Ammon's horn (tissue), 1 donor: Measurements from ENCODE around the gene HYAL4.
"Not testable (repeated sequence)": the region's sequence is repeated elsewhere in the genome, so short reads cannot be mapped to it uniquely, and the experiment has no call there.

Source experiments
- DNase-seq: peaks from one replicate; pipeline ENCODE4 v3.0.0-alpha.2; 2016; ENCODE audit warnings: low spot score

HYAL4 gene

GRCh38 chr7:123844712-123845219, at the start of gene HYAL4:
Gene HYAL4 (plus strand): TSS chr7:123845169. CDS start chr7:123868274, 23,105 bp downstream.
- DNase-seq: no peak

GRCh38 chr7:123795917-123796316, 49.1 kb upstream of the HYAL4 start:
- DNase-seq: no peak

- DNase-seq: no peak
Observed at GRCh38 chr7:123796568-123796967, 48.4 kb upstream of the HYAL4 start.

- peak; percentile 39 for DNase-seq
Observed at GRCh38 chr7:123797673-123798531, 47.1 kb upstream of the HYAL4 start.

GRCh38 chr7:123798532-123799188, 46.3 kb upstream of the HYAL4 start:
- DNase-seq: no peak

GRCh38 chr7:123802249-123802648, 42.7 kb upstream of the HYAL4 start:
- no peak for DNase-seq

GRCh38 chr7:123805287-123805686, 39.7 kb upstream of the HYAL4 start:
- no peak for DNase-seq

GRCh38 chr7:123809471-123809870, 35.5 kb upstream of the HYAL4 start:
- no peak for DNase-seq

- DNase-seq: no peak
Observed at GRCh38 chr7:123811056-123811455, 33.9 kb upstream of the HYAL4 start.

GRCh38 chr7:123816916-123817315, 28.1 kb upstream of the HYAL4 start:
- DNase-seq: no peak

- DNase-seq: no peak
Observed at GRCh38 chr7:123819001-123819400, 26.0 kb upstream of the HYAL4 start.

GRCh38 chr7:123819795-123820194, 25.2 kb upstream of the HYAL4 start:
- DNase-seq: not testable (repeated sequence)

- no peak for DNase-seq
Observed at GRCh38 chr7:123820864-123821263, 24.1 kb upstream of the HYAL4 start.

- no peak for DNase-seq
Observed at GRCh38 chr7:123821320-123821719, 23.6 kb upstream of the HYAL4 start.

GRCh38 chr7:123823898-123824753, 20.8 kb upstream of the HYAL4 start:
- DNase-seq: no peak

GRCh38 chr7:123824754-123825067, 20.3 kb upstream of the HYAL4 start:
- no peak for DNase-seq

- DNase-seq: no peak
Observed at GRCh38 chr7:123828805-123829204, 16.2 kb upstream of the HYAL4 start.

GRCh38 chr7:123836656-123837055, 8.3 kb upstream of the HYAL4 start:
- DNase-seq: no peak

GRCh38 chr7:123839106-123839505, 5.9 kb upstream of the HYAL4 start:
- not testable (repeated sequence) for DNase-seq

- not testable (repeated sequence) for DNase-seq
Observed at GRCh38 chr7:123844142-123844541, 827 bp upstream of the HYAL4 start.

GRCh38 chr7:123845823-123846216, 851 bp downstream of the HYAL4 start:
- DNase-seq: no peak

GRCh38 chr7:123846217-123846891, 1.4 kb downstream of the HYAL4 start:
- DNase-seq: no peak
